HTR-8/SVneo (cell line): Measurements from ENCODE around the gene LETMD1.

Source experiments
- DNase-seq: peaks from one replicate; pipeline ENCODE4 v3.0.0; 2011; ENCODE audit warnings: low spot score, mixed read lengths; ENCODE audit not compliant: insufficient read length
- FAIRE-seq: peaks from 2 replicates; lab custom pipeline; 2011; peaks lifted over from hg19 to GRCh38; lab: Jason Lieb, UNC

LETMD1 gene

DNA sequence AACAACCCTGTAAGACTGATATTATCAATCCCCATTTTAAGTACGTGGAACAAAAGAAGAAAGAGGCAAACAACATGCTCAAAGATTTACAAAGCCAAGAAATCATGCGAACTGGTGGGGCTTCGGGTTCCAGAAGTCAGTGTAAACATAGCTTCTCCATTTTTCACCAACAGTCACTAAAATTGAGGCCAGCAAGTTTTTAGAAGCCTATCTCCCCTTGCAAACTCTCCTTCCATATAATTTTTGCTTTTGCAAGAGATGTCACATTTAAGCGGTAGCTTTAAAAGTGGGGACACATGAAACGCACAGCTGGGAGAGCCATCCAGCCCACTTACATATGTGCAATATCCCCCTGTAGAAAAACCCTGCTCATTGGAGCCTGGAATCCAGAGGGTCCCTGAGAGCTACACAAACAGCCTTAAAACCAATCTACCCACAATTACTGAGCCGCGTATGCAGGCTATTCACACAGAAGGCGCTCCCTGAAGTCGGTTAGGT, 22.7 kb upstream of the LETMD1 start:
- no peak for DNase-seq
- no peak for FAIRE-seq

DNA sequence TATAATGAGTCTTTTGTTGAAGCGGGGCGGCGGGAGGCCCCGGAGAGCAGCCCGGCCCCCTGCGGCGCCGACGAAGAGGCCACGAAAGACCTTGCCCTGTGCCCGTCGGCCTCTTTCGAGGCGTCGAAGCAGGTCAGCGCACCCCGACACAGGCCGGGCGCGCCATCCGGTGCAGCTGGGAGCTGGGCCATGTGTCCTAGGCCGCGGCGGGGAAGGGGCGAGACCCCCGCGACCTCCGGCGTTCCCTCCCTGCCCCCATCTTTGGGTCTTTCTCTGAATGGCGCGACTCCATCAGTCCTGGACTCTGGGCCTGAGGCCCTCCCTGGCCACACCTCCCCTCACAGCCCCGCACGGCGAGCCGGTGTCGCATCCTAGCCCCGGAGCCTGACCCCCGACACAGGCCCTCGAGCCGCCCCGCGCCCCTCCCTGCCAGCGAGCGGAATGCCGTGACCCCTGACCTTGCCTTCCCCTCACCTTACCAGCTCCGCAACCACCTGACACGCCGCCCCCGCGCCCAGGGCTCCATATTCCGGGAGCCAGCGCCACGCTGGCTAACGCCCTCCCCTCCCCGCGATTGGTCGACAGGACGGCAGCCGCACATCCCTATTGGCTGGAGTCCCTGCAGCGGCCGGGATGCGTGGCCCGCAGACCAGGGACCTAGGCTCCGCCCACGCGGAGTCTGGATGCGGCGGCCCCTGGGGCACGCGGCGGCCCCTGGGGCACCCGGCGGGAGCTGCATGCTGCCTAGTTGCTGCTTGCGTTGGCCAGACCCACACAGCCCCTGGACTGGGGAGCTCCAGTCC, 22.1 kb upstream of the LETMD1 start, which contains the start of gene SLC11A2:
Gene SLC11A2, minus strand, starts transcription at position 549 of the 803 bp plus-strand sequence. CDS start 15,656 bp downstream, outside the sequence.
- peak; percentile 87 for FAIRE-seq

DNA sequence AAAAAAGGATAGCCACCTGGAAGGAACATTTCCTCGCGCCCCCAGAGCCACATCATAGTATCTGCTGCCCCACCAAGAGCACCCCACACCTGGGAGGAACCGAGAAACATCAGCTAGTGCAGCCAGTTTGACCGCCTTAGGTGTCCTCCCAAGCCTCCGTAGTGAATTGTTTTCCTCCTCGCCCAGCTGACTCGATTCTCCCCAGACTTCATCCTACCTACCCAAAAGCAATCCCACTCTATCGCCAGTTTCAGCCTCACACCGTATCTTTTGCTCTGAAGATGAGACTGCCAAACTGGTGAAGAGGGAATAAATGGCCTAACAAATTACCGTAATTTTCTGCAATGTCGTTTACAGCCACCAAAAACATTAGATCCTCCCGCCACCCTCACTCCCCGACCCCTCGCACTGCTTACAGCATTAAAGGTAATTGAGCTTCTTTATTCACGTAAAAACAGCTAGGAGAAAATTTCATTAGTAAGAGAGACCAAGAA, 20.7 kb upstream of the LETMD1 start:
- DNase-seq (no peak), FAIRE-seq (no peak)

More for the DNA sequence above, 22.1 kb upstream of the LETMD1 start, which contains the start of gene SLC11A2:
- DNase-seq = peak; percentile 96

DNA sequence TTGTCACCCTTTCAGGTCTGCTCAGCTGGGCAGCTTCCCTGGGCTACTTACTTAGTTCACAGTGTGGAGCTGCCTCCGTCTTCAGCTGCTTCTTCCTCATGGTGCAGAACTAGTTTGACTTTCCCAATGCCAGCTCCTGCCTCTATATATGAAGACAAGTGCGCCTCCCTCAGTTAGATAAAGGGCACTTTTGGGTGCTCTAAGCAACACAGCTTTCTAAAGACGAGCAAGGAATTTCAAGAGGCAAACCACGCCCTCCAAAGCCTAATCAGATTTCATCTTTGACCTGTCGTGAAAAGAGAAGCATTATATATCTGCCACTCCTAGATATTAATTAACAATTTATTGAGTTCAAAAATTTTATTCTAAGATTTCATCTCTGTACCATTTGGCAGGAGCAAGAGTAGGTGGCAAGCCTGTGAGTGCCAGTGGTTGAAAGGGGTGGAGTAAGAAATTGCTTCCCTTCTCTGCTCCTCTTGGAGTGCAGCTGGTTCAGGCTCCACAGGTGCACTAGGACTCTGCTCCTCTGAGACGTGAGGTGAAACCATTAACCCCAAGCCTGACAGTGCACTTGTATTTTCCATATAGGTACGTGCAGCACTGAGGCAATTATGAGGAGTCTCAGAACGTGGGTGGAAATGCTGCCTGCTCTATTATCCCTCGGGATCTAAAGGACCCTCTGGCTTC, 19.9 kb upstream of the LETMD1 start:
- FAIRE-seq (no peak), DNase-seq (peak; percentile 65)

DNA sequence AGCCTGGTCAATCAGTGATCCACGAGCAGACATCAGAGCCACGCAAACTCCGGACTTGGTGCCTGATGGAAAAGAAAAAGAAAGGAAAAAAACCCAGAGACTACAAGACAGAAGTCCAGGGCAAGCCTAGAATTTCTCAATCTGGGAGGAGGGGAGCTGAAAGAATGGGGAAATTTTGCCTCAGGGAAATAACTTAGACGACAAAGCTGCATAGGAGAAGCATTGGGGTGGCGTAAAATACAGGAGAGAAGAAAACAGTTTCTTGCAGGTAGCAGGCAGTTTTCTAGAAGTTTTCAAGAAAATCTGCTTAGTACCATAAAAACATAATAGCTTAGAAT, 19.3 kb upstream of the LETMD1 start:
- DNase-seq (no peak), FAIRE-seq (no peak)

DNA sequence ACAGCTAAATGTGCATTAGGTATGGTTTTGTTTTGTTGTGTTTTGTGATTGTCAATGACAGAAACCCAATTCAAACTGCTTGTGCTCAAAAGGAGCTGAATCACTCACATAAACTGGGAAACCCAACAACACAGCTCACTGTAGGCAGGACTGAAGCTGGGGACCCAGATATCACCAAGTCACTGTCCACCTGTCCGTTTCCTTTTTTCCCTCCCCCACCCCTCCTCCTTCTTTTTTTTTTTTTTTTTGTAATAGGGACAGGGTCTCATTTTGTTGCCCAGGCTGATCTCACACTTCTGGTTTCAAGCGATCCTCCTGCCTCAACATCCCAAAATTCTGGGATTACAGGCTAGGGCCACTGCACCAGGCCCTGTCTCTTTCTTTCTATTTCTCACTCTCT, 15.1 kb upstream of the LETMD1 start:
- FAIRE-seq (no peak), DNase-seq (no peak)

DNA sequence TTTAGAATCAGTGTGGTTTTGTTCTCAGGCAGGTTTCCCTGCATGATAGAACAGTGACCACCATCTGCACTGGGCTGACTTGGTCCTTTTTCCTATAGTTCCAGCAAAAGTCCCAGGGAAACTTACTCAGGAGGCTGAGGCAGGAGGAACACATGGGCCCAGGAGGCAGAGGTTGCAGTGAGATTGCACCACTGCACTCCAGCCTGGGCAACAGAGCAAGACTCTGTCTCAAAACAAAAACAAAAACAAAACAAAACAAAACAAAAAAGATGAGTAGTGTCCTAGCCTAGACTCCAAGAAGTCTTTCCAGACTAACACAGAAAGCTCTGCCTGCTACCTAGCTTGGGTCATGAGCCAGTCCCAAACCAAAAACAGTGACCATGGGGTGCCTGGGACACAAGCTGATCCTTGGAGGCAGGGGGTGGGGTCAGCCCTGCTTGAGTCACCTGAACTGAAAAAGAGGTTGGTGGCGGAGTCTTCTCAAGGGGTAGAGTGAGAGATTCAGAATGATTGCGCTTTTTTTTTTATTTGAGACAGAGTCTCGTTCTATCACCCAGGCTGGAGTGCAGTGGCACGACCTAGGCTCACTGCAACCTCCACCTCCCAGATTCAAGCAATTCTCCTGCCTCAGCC, 14.6 kb upstream of the LETMD1 start:
- FAIRE-seq = no peak
- DNase-seq = no peak

DNA sequence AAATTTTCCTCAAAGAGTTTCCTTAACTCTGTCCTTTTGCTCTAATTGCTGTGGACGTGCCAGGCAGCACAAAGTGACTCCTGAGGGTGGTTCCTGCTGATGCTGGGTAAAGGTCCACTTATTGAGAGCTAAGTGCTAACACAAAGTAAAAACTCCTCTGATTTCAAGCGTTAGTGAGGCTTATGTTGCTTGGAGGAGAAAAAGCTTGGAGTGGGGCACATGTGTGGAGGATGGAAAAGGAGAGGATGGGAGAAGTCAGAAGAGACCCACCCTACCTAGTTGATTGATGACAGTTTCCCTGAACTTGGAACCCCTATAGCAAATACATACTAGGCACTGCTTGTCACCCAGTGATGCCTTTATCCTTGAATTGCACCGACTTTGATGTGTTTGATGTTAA, 11.8 kb upstream of the LETMD1 start:
- DNase-seq = no peak
- FAIRE-seq = no peak

DNA sequence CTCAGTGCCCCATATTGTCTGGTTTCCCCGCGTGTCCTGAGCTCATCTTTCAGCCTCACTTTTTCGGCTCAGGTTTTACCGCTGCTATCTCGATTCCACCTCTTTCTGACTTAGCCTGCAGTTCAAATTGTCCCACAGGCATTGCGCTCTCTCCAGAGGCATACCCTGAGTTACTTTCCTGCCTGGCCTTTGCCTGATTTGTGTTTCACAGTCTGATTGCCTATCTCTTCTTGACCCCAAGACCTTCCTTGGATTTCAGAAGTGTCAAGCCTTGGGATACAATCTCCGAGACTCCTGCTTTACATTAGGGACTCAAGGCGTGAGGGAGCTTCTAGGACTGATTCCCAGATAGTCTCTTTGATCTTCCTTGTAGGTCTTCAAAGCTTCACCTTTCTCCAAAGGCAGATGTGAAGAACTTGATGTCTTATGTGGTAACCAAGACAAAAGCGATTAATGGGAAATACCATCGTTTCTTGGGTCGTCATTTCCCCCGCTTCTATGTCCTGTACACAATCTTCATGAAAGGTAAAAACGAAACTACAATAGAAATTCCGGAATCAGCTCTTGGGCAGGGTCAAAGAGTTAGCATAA, 629 bp downstream of the LETMD1 start:
- FAIRE-seq (no peak), DNase-seq (no peak)

DNA sequence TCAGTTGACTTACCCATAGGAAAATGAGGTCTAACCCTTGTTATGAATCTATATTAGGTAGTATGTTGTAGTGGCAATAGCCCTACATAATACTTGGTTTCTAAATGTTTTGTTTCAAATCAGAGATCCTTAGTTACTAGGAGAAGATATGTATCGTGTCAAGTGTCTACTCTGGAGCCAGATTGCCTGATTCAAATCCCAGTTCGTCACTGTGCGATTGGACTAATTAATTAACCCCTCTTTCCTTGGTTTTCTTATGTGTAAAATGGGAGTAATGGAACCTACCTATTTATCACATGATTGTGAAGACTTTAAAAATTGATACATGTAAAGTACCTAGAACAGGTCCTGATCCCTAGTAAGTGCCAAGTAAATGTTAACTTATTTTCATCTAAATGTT, 1.4 kb downstream of the LETMD1 start:
- FAIRE-seq (no peak), DNase-seq (no peak)

DNA sequence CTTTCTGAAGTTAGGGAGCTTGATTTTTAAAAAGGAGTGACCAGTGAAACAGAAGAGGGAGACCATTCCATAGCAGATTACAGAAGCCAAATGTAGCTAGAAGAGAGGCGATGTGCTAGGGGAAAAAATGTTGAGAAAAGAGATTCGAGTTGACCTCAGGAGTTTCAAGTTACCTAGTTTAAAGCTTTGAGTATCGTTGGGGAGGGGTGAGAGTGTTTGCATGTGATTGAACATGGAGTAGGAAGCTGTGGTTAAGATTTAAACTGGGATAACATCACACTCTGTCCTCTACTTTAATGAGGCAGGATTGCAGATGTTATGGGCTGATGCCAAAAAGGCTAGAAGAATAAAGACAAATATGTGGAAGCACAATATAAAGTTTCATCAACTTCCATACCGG, 3.7 kb downstream of the LETMD1 start:
- FAIRE-seq (no peak), DNase-seq (no peak)

DNA sequence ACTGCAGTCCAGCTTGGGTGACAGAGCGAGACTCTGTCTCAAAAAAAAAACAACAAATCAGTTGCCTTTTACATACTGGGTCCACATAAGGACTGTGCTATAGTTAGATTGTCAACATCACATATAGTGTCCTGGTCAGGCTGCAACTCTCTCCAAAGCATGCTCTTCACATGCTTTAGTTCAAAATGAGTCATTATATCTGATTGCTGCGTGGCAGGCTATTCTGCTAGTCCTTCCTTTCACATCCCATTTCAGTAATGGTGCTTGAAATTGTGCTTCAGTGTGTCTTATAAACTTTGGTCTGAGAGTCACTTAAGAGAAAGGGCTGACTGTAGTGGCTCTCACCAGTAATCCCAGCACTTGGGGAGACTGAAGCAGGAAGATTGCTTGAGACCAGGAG, 6.9 kb downstream of the LETMD1 start:
- no peak for FAIRE-seq
- no peak for DNase-seq

DNA sequence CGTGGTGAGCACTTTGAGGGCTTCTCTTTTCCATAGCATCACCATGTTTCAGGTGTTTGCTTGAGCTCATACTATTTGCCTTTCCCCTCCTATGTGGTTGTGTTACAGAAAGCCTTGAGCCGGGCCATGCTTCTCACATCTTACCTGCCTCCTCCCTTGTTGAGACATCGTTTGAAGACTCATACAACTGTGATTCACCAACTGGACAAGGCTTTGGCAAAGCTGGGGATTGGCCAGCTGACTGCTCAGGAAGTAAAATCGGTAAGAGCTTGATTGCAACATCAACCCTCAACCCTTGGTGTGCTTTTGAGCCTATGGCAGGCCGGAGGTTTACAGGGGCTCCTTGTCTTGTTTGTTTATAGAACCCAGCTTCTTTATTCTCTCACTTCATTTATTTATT, 8.1 kb downstream of the LETMD1 start:
- DNase-seq (no peak), FAIRE-seq (no peak)

DNA sequence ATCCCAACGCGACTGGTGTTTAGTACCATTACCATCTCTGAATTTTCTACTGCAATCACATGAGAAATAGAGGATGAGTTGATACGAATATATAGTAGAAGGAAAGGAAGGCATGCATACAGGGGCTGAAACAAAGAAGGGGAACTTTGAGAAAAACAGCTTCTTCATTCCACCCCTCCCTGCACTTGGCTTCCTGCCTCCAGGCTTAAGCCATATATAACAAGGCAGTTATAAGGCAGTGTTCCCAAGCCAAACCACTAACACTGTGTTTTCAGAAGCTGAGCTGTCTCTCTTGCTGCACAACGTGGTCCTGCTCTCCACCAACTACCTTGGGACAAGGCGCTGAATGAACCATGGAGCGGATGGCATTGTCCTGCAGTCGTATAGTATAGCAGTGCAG, 11.0 kb downstream of the LETMD1 start:
- DNase-seq = no peak
- no peak for FAIRE-seq

DNA sequence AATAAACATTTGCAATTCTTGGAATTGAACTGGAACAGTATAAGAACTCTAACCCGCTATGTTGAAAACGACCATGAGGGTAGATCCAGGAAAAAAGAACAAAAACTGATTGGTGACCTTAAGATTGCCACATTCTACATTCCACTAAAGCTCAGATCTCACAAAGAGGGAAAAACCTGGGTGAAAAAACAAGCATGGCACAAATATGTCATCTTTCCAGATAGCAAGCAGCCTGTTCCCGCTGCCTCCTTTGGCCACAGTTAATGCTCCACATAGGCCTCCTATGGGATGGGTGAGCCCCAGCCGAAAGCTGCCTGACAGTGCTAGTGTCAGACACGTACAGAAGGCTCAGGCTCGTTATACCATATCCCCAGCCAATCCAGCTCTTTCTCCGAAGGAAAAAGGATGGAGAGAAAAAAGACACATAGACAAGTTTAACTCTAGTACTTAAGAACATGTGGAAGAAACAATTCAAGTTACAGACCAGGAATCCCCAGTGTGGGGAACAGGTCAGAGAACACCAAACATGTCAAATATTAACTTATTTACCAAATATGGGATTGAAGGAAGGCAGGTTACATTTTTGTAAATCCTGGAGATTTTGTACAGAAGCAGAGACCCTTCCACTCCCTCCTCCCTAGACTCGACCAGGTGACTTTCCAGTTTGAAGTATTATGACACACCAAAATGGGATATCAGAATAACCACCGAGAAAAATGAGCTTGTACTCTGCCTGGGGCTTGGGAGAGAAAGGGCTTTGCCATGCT, 14.7 kb downstream of the LETMD1 start:
- DNase-seq (no peak), FAIRE-seq (no peak)

DNA sequence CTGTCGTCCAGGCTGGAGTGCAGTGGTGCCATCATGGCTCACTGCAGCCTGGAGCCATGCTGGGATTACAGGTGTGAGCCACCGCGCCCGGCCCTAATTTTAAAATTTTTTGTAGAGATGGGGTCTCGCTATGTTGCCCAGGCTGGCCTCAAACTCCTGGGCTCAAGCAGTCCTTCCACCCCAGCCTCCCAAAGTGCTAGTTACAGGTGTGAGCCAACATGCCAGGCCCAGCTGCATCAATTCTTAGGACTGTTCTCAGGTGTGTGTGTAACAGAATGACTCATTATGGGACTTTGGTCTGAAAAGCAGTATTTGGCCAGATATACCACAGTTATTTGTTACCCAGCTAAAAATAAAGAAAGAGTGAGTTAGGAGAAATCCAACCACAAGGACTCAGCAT, 17.4 kb downstream of the LETMD1 start:
- no peak for FAIRE-seq
- no peak for DNase-seq

DNA sequence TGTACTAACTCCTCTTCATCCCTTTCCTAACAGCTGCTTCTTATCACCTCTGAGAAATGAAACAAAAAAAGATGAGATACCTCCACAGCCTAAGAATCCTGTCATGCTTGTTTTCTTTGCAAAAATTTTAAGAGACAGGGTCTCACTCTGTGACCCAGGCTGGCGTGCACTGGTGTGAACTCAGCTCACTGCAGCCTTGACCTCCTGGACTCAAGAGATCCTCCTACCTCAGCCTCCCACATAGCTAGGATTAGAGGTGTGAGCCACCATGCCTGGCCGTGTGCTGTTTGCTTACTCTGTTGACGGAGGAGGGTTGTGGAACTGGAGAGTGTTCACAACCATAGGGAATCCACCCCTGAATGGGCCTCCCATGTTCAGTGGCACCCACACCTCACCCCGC, 19.1 kb downstream of the LETMD1 start:
- peak; percentile 23 for FAIRE-seq
- no peak for DNase-seq

DNA sequence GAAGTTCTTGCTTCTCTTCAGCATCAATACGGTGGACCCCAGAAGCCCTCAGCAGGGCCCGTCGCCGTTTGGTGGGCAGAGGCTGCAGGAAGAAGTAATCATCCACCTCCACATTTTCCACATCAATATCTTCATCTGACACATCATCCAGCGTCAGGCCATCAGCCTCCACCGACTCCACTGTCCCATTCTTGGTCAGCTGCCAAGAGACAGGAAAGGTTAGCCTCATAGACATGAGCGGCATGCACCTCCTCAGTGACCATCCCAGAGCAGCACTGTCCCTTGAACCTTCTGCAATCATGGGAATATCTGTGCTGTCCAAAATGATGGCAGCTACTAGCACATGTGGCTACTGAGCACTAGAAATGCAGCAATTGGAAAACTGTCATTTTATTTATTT, 19.6 kb downstream of the LETMD1 start:
- DNase-seq (no peak), FAIRE-seq (no peak)

DNA sequence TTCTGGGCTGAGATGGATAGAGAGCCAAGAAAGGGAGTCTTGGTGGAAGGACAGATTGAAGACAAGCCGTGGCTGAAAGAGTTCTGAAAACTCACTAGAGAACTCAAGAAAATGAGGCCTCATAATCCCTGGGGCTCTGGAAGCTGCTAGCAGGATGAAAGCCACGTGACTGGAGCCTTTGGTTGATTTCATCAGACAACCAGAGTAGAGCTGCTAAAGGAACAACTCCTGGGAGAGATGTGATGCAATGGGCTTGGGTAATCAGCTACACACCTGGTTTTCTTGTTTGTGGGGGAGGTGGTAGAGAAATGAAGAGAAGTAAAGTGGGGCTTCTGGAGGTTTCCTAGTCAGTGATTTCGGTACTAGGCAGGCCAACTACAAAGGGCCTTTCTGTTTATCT, 21.9 kb downstream of the LETMD1 start:
- FAIRE-seq (no peak), DNase-seq (no peak)

DNA sequence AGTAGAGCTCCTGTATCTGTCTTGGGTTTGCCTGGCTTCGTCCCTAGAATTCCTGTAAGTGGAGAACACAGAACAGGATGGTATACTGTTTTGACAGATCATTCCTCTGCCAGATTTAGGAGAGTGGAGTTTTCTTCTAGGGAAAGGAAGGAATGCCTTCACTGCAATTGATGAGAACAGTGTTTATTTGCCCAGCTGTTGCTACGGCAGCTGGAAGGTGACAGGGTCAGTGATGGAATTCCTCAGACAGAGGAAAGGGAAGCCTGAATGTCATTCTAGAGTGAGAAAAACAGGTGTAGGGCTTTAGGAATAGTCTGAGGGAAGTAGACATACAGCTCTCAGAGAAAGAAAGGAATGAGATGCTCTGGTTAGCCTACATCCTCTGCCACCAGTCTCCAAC, 23.5 kb downstream of the LETMD1 start:
- no peak for FAIRE-seq
- no peak for DNase-seq
